ENCODE results near the gene NEDD4.

The NEDD4 gene

GRCh38 chr15:55942332-55942731 is 51.1 kb downstream of the NEDD4 start:
- H3K4me3 ChIP-seq (ENCODE audit: low read depth in 1 of 2, low read length in 1 of 2): peak overlapping the region; percentile 16 to 29
- no peak for TF ChIP-seq CTCF (IDR thresholded peaks at IDR 0.05)
- no peaks in the 10 kb centered on the region for H3K27me3 ChIP-seq
- no peaks in the 10 kb centered on the region for H3K9me3 ChIP-seq
- no peaks in the 10 kb centered on the region for H3K36me3 ChIP-seq
- H3K4me1 ChIP-seq (ENCODE audit: control insufficient read depth in 1 of 2, insufficient read depth in 1 of 2, low read depth in 1 of 2, low read length in 1 of 2): peaks cover 41 to 47% of the 10 kb centered on the region in 2 experiments
- H3K27ac ChIP-seq: peak overlapping the region; percentile 84

DNA sequence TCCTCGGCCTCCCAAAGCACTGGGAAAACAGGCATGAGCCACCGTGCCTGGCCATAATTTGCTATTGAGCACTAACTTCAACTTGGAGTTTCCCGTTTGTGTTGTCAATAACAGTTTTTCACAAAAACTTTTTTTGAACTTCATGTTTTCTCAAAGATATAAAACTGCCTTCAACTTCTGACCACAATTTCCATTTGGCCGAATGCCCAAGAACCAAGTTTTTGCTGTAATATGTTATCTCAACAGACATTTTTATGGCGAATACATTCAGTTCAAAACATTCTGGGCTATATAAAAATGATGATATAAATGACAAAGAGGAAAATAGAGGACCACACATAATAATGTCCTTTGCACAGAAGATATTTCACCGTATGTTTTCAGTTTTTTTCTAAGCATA is 56.4 kb downstream of the NEDD4 start:
- no peaks in the 10 kb centered on the region for H3K36me3 ChIP-seq
- H3K4me1 ChIP-seq (ENCODE audit: control insufficient read depth in 1 of 2, insufficient read depth in 1 of 2, low read depth in 1 of 2, low read length in 1 of 2): peaks cover 12 to 19% of the 10 kb centered on the region in 2 experiments
- peak overlapping the region; percentile 9 for H3K27ac ChIP-seq
- H3K9me3 ChIP-seq: no peaks in the 10 kb centered on the region
- no peak for TF ChIP-seq CTCF (IDR thresholded peaks at IDR 0.05)
- H3K27me3 ChIP-seq: no peaks in the 10 kb centered on the region
- no peak overlapping the region for H3K4me3 ChIP-seq (ENCODE audit: low read depth in 1 of 2, low read length in 1 of 2)

- H3K4me1 ChIP-seq (ENCODE audit: control insufficient read depth in 1 of 2, insufficient read depth in 1 of 2, low read depth in 1 of 2, low read length in 1 of 2): no peaks in the 10 kb centered on the region
- no peak overlapping the region for H3K27ac ChIP-seq
- no peak overlapping the region for H3K4me3 ChIP-seq (ENCODE audit: low read depth in 1 of 2, low read length in 1 of 2)
- H3K27me3 ChIP-seq: no peaks in the 10 kb centered on the region
- TF ChIP-seq CTCF (IDR thresholded peaks at IDR 0.05): no peak
- no peaks in the 10 kb centered on the region for H3K36me3 ChIP-seq
- no peaks in the 10 kb centered on the region for H3K9me3 ChIP-seq
These were observed 64.5 kb downstream of the NEDD4 start for GRCh38 chr15:55928955-55929354.

DNA sequence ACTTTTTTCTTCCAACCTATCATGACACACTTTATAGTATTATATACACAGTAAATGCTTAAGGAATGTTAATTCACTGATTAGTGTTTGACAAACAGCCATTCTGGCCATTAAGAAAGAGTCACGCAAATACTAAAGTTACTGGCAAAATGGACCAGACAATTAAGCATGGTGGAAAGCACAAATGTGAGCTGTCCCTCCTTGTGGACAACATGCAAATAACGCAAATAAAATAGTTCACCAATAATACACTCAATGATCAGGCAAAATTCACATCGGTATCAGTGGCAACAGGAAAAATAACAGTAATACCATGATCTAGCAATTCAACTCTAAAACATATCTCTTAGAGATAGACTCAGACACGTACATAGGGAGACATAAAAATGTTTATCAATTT is 71.7 kb downstream of the NEDD4 start:
- TF ChIP-seq CTCF (IDR thresholded peaks at IDR 0.05): no peak
- Histone ChIP-seq H3K27me3 (no peaks in the 10 kb centered on the region), H3K4me1 (ENCODE audit: control insufficient read depth in 1 of 2, insufficient read depth in 1 of 2, low read depth in 1 of 2, low read length in 1 of 2) (no peaks in the 10 kb centered on the region), H3K4me3 (ENCODE audit: low read depth in 1 of 2, low read length in 1 of 2) (no peak overlapping the region), H3K9me3 (no peaks in the 10 kb centered on the region), H3K27ac (no peak overlapping the region), H3K36me3 (no peaks in the 10 kb centered on the region)

DNA sequence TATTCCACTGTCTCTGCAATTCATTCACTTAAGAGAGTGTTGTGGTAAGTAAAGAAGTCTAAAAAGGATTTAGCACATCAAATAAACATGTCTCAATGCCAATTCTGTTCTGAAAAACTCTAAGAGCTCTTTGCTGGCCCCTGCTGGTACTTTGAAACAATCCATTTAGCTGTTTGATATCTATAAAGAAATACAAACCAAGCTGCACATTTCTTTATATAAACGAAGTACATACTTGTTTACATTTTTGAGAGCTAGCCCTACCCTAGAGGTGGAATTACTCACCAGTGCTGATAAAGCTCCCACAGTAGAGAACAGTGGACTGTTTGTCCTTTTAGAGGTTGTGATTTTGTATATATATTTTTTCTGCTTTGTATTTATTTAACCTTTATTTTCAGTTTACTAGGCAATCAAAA is 75.5 kb downstream of the NEDD4 start:
- H3K36me3 ChIP-seq: peaks cover 13% of the 10 kb centered on the region

More for the DNA sequence above, 75.5 kb downstream of the NEDD4 start:
- TF ChIP-seq CTCF (IDR thresholded peaks at IDR 0.05): no peak
- no peaks in the 10 kb centered on the region for H3K27me3 ChIP-seq
- H3K4me3 ChIP-seq (ENCODE audit: low read depth in 1 of 2, low read length in 1 of 2): no peak overlapping the region
- H3K27ac ChIP-seq: no peak overlapping the region
- H3K4me1 ChIP-seq (ENCODE audit: control insufficient read depth in 1 of 2, insufficient read depth in 1 of 2, low read depth in 1 of 2, low read length in 1 of 2): no peaks in the 10 kb centered on the region
- H3K9me3 ChIP-seq: no peaks in the 10 kb centered on the region

All from neutrophil (primary cell).